HepG2 (cell line): ENCODE measurements around the gene TXNDC16. TPM values are rescaled to one million over a fixed set of nuclear protein-coding genes. Genes with fewer than 3 reads are reported as not detected.
A peak's percentile ranks its signal among the peaks of the same experiment; 100 is the strongest.

Experiments used
- ADNP ChIP-seq: sonication (generic); formaldehyde crosslinking; IDR thresholded peaks from 2 replicates; pipeline ENCODE4 v1.4.0; 2020; ENCODE audit warnings: missing genetic modification reagents
- FOXA3 ChIP-seq: IDR thresholded peaks from 2 replicates; pipeline ENCODE4 v1.6.1; 2016; ENCODE audit warnings: missing genetic modification reagents, missing compliant biosample characterization
- HNRNPLL ChIP-seq: fragments of 200-400 bp; formaldehyde crosslinking; IDR thresholded peaks from 2 replicates; pipeline ENCODE4 v1.6.1; 2017; ENCODE audit warnings: mild to moderate bottlenecking, low read depth, low read length; ENCODE audit not compliant: poor library complexity, severe bottlenecking
- MAF1 ChIP-seq: sonication (generic); formaldehyde crosslinking; IDR thresholded peaks from 2 replicates; pipeline ENCODE4 v1.5.0; 2020; ENCODE audit warnings: missing genetic modification reagents, borderline replicate concordance
- MYC ChIP-seq: sonication (generic); formaldehyde crosslinking; IDR thresholded peaks from 2 replicates; pipeline ENCODE4 v1.9.0; 2021; ENCODE audit warnings: missing genetic modification reagents, borderline replicate concordance
- PHF8 ChIP-seq: sonication (generic); formaldehyde crosslinking; IDR thresholded peaks from 2 replicates; pipeline ENCODE4 v1.5.0; 2020; ENCODE audit warnings: missing genetic modification reagents
- RBFOX2 ChIP-seq: fragments of 200-400 bp; formaldehyde crosslinking; IDR thresholded peaks from 2 replicates; pipeline ENCODE4 v1.6.1; 2017; ENCODE audit warnings: low read depth, mild to moderate bottlenecking, low read length
- SAP130 ChIP-seq: IDR thresholded peaks from 2 replicates; pipeline ENCODE4 v1.6.1; 2016; ENCODE audit warnings: low read depth
- SIN3A ChIP-seq: IDR thresholded peaks from 2 replicates; pipeline ENCODE4 v1.6.1; 2011; ENCODE audit warnings: low read depth, mild to moderate bottlenecking, control low read depth, low read length, borderline replicate concordance
- SP2 ChIP-seq: sonication (generic); formaldehyde crosslinking; IDR thresholded peaks from 2 replicates; pipeline ENCODE4 v1.5.1; 2020; ENCODE audit warnings: mild to moderate bottlenecking, missing genetic modification reagents
- ZNF253 ChIP-seq: sonication (generic); formaldehyde crosslinking; IDR thresholded peaks from 2 replicates; pipeline ENCODE4 v1.8.0; 2022; ENCODE audit warnings: mild to moderate bottlenecking, missing genetic modification reagents, borderline replicate concordance
- ZNF274 ChIP-seq: sonication (generic); formaldehyde crosslinking; IDR thresholded peaks from 2 replicates; pipeline ENCODE4 v1.5.1; 2020; ENCODE audit warnings: mild to moderate bottlenecking, missing genetic modification reagents
- ZNF33B ChIP-seq: sonication (generic); formaldehyde crosslinking; IDR thresholded peaks from 2 replicates; pipeline ENCODE4 v1.5.1; 2020; ENCODE audit warnings: mild to moderate bottlenecking, missing genetic modification reagents
- ZNF431 ChIP-seq: sonication (generic); formaldehyde crosslinking; IDR thresholded peaks from 2 replicates; pipeline ENCODE4 v1.9.0; 2022; ENCODE audit warnings: missing genetic modification reagents, low read depth, mild to moderate bottlenecking, borderline replicate concordance
- ZNF572 ChIP-seq: sonication (generic); formaldehyde crosslinking; IDR thresholded peaks from 2 replicates; pipeline ENCODE4 v1.5.1; 2020; ENCODE audit warnings: mild to moderate bottlenecking, missing genetic modification reagents
- ZNF660 ChIP-seq: sonication (generic); formaldehyde crosslinking; IDR thresholded peaks from 2 replicates; pipeline ENCODE4 v1.5.1; 2020; ENCODE audit warnings: mild to moderate bottlenecking, low read depth, missing genetic modification reagents, borderline replicate concordance
- ZSCAN25 ChIP-seq: sonication (generic); formaldehyde crosslinking; IDR thresholded peaks from 2 replicates; pipeline ENCODE4 v1.8.0; 2022; ENCODE audit warnings: mild to moderate bottlenecking, missing genetic modification reagents
- polyA plus RNA-seq, 8 experiments: library from polyadenylated mRNA; depleted of rRNA in 3 of 8; stranded (reverse) in 7 of 8; unstranded in 1 of 8; fragments of >200 nt; fragmentation: Illumina TruSeq in 4 of 8; extraction: Trizol in 4 of 8; gene quantifications; 2 replicates each; pipeline versions ENCODE4 v1.2.1 to v1.2.3, GENCODE V29; 2011 to 2016; ENCODE audit warnings: low read depth in 4 of 8, missing spikeins in 1 of 8, mixed read lengths in 1 of 8; ENCODE audit not compliant: insufficient read depth in 1 of 8
- total RNA-seq, 5 experiments: library from RNA; depleted of rRNA; stranded (reverse); fragments of >200 nt; fragmentation: Illumina TruSeq; extraction: Trizol; gene quantifications; 2 replicates each; pipeline ENCODE4 v1.2.3, GENCODE V29; 2016; ENCODE audit warnings: low read depth in 1 of 5
- TF ChIP-seq, protein P1 (sequence below): sonication (generic); formaldehyde crosslinking; IDR thresholded peaks from 2 replicates; pipeline ENCODE4 v1.8.0; 2022; ENCODE audit warnings: mild to moderate bottlenecking, missing genetic modification reagents, borderline replicate concordance
- TF ChIP-seq, protein P2 (sequence below): sonication (generic); formaldehyde crosslinking; IDR thresholded peaks from 2 replicates; pipeline ENCODE4 v1.8.0; 2022; ENCODE audit warnings: mild to moderate bottlenecking, missing genetic modification reagents
- TF ChIP-seq, protein P3 (sequence below), 2 experiments: sonication (generic) in 1 of 2; formaldehyde crosslinking in 1 of 2; IDR thresholded peaks; 2 replicates each; pipeline versions ENCODE4 v1.4.0 to v1.6.1; 2018 to 2020; ENCODE audit warnings: missing genetic modification reagents in 2 of 2, borderline replicate concordance in 1 of 2, low read depth in 1 of 2, mild to moderate bottlenecking in 1 of 2, missing biosample characterization in 1 of 2
- TF ChIP-seq, protein P4 (sequence below): sonication (generic); formaldehyde crosslinking; IDR thresholded peaks from 2 replicates; pipeline ENCODE4 v1.8.1; 2023; ENCODE audit warnings: mild to moderate bottlenecking, moderate library complexity, missing genetic modification reagents
- TF ChIP-seq, protein P5 (sequence below): IDR thresholded peaks from 2 replicates; pipeline ENCODE4 v1.6.1; 2016; ENCODE audit warnings: low read depth, borderline replicate concordance

The TXNDC16 gene
- total and polyA plus RNA-seq, 2 of the 13 experiments (the other 11 are each of a cell fraction or from before 2014, with no cell fraction given), result 4.6 to 6.2 TPM

DNA sequence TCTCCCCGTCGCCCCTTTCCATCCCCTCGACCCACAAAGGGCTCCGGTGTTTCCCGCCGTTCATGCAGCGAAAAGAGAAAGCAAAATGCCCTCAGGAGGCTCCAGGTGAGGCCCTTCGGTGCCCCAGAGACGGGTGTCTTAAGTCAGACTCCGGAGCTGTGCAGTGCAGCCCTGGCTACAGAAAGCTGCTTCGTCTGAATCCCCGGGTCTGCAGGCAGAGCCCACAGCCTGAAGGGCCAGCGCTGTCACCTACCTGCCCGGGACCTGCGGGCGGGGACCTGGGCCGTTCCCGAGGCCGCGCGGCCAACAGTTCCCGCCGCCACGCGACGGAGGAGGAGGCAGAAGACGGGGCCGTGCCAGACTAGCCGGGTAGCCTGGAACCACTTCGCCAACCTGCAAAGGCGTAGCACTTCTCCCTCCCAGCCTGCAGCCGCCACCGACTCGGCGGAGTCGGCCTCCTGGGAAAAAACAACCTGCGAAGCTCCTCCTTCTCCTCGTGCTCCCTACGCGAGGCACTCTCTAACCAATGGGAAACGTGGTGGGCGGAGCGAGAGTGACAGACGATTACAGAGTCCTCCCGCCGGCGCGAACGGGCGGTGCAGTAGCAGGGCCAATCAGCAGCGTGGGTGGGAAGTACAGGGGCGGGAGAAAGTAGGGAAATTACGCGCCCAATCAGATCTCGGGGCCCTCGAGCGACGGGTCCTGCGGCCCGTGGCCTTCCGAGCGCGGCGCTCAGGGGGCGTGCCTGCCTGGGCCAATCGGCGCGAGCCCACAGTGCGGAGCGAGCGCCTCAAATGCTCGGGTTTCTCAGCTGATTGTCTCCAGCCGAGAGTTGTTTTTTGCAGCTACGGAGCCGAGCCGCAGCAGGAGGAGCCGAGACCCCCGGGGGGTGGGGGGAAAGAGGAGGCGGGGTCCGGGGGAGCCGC, at the start of gene TXNDC16, which contains the start of gene GPR137C (continued):
- no peak for TF ChIP-seq ZNF253 (CRISPR knock-in tag)
- no peak for TF ChIP-seq ZNF660
- TF ChIP-seq ZNF274, result peak; percentile 83
- TF ChIP-seq ZNF431 (CRISPR knock-in tag), result peak; percentile 60; the same call in 1 of the 2 replicates
- TF ChIP-seq SAP130 (CRISPR knock-in tag), result peak; percentile 92
- peak; percentile 71; the same call in 1 of the 2 replicates for TF ChIP-seq RBFOX2
- TF ChIP-seq PHF8 (CRISPR knock-in tag), result peak; percentile 79
- peak; percentile 85; the same call in 1 of the 2 replicates for TF ChIP-seq ZNF572
- TF ChIP-seq, protein P1, sequence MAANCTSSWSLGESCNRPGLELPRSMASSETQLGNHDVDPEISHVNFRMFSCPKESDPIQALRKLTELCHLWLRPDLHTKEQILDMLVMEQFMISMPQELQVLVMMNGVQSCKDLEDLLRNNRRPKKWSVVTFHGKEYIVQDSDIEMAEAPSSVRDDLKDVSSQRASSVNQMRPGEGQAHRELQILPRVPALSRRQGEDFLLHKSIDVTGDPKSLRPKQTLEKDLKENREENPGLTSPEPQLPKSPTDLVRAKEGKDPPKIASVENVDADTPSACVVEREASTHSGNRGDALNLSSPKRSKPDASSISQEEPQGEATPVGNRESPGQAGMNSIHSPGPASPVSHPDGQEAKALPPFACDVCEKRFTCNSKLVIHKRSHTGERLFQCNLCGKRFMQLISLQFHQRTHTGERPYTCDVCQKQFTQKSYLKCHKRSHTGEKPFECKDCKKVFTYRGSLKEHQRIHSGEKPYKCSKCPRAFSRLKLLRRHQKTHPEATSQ (CRISPR knock-in tag), result peak; percentile 93
- TF ChIP-seq, protein P2, sequence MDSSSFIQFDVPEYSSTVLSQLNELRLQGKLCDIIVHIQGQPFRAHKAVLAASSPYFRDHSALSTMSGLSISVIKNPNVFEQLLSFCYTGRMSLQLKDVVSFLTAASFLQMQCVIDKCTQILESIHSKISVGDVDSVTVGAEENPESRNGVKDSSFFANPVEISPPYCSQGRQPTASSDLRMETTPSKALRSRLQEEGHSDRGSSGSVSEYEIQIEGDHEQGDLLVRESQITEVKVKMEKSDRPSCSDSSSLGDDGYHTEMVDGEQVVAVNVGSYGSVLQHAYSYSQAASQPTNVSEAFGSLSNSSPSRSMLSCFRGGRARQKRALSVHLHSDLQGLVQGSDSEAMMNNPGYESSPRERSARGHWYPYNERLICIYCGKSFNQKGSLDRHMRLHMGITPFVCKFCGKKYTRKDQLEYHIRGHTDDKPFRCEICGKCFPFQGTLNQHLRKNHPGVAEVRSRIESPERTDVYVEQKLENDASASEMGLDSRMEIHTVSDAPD (CRISPR knock-in tag), result no peak
- peak; percentile 32; the same call in 1 of the 2 replicates for TF ChIP-seq FOXA3 (CRISPR knock-in tag)
- TF ChIP-seq, protein P3, sequence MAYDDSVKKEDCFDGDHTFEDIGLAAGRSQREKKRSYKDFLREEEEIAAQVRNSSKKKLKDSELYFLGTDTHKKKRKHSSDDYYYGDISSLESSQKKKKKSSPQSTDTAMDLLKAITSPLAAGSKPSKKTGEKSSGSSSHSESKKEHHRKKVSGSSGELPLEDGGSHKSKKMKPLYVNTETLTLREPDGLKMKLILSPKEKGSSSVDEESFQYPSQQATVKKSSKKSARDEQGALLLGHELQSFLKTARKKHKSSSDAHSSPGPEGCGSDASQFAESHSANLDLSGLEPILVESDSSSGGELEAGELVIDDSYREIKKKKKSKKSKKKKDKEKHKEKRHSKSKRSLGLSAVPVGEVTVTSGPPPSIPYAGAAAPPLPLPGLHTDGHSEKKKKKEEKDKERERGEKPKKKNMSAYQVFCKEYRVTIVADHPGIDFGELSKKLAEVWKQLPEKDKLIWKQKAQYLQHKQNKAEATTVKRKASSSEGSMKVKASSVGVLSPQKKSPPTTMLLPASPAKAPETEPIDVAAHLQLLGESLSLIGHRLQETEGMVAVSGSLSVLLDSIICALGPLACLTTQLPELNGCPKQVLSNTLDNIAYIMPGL (CRISPR knock-in tag; IDR thresholded peaks at IDR 0.05; ENCODE audit: borderline replicate concordance in 1 of 2, low read depth in 1 of 2), result peak in 1 of 2 experiments; percentile 85; a peak in 2 of 4 replicates
- TF ChIP-seq SP2 (CRISPR knock-in tag), result peak; percentile 95
- TF ChIP-seq MYC, result peak; percentile 65
- TF ChIP-seq, protein P4, sequence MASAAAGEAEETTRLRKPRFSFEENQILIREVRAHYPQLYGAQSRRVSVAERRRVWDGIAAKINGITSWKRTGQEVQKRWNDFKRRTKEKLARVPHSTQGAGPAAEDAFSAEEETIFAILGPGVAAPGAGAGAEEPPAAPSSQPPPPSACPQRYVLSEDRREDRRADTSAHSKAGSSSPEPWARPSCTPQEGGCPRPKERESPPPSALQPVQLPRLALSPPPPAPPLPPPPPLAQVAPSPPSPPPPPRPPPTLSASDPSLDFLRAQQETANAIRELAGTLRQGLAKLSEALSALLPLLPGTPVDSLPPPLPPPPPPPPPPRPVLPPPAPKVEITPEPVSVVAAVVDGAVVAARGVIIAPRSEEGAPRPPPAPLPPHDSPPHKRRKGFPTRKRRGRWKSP, result peak; percentile 83
- TF ChIP-seq, protein P5, sequence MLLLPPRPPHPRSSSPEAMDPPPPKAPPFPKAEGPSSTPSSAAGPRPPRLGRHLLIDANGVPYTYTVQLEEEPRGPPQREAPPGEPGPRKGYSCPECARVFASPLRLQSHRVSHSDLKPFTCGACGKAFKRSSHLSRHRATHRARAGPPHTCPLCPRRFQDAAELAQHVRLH (CRISPR knock-in tag), result peak; percentile 83; the same call in 1 of the 2 replicates
- peak; percentile 44; the same call in 1 of the 2 replicates for TF ChIP-seq ZNF33B (CRISPR knock-in tag)
- peak; percentile 65 for TF ChIP-seq HNRNPLL
- TF ChIP-seq SIN3A, result peak; percentile 97
- TF ChIP-seq MAF1 (CRISPR knock-in tag), result no peak
- TF ChIP-seq ZSCAN25 (CRISPR knock-in tag), result peak; percentile 45; the same call in 1 of the 2 replicates
- no peak for TF ChIP-seq ADNP (CRISPR knock-in tag)
